Measurements from ENCODE around the gene RSBN1. TPM values are rescaled to one million over a fixed set of nuclear protein-coding genes. Genes with fewer than 3 reads are reported as not detected.

Gene RSBN1
- total and polyA plus RNA-seq, 2 experiments from 2014 or later = 15.4 to 17.4 TPM

DNA sequence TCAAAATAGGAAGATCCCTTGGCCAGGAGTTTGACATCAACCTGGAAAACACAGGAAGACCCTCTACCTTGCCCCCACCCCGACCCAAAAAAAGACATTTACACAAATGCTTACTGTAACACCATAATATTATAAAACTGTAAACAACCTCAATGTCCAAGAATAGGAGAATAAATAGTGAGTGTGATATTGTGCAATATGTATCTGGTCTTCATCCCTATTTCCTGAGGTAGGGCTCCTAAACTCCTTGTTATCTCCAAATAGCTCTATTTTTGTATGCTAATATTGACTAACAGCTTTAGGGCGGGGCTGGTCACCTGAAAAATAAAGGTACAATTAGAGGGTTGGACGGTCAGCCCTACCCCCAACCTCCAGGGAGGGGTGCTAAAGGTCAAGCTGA, 23.5 kb downstream of the RSBN1 start (continued):
- no peak for TF ChIP-seq ZNF462 (CRISPR knock-in tag; IDR thresholded peaks at IDR 0.05)
- TF ChIP-seq EZH2 (IDR thresholded peaks at IDR 0.05; ENCODE audit: low read depth, unreplicated experiment) = no peak
- TF ChIP-seq JUNB (IDR thresholded peaks at IDR 0.05; ENCODE audit: unreplicated experiment) = no peak
- no peak for TF ChIP-seq ZNF114 (CRISPR knock-in tag; IDR thresholded peaks at IDR 0.05)

DNA sequence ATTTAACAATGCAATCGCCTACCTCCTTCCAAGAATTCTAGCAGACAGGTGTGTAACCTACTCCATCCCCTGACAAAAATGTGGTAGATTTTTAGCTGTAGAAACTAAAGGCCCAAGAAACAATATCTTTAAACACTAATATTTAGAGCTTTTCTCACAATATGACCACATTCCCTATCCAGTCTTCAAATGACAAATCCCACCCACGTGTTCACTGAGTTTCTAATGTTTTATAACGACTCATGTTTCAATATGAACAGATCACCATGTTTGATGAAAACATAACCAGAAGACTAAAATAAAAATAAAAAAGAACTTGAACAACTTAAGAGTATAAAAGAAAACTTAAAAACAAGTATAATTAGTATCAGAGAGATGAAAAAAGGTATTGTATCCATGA, 24.6 kb downstream of the RSBN1 start:
- no peaks in the 10 kb centered on the region for H3K9me3 Mint-ChIP-seq
- DNase-seq (ENCODE audit: low spot score) = no peak
- Histone ChIP-seq H3K4me1 (ENCODE audit: insufficient read depth) (peaks cover 5% of the 10 kb centered on the region; the same call in 1 of the 2 replicates), H3K9me2 (ENCODE audit: insufficient read depth) (no peaks in the 10 kb centered on the region), H3F3A (replicated peaks; ENCODE audit: low read depth) (no peaks in the 10 kb centered on the region), H3K79me2 (replicated peaks; ENCODE audit: insufficient read depth) (peaks cover 57% of the 10 kb centered on the region), H4K20me1 (replicated peaks; ENCODE audit: insufficient read depth) (peaks cover 5% of the 10 kb centered on the region; the same call in 1 of the 2 replicates), H3K27me3 (ENCODE audit: insufficient read depth) (no peaks in the 10 kb centered on the region), H3K4me2 (no peak overlapping the region), H3K36me3 (ENCODE audit: insufficient read depth) (no peaks in the 10 kb centered on the region), H3K4me3 (no peak overlapping the region), H3K27ac (ENCODE audit: low read depth) (no peak overlapping the region), H2AFZ (no peak overlapping the region)
- no peak overlapping the region for H3K27ac Mint-ChIP-seq
- peaks cover 22% of the 10 kb centered on the region for H3K4me1 Mint-ChIP-seq
- H3K27me3 Mint-ChIP-seq (ENCODE audit: insufficient read depth, low read depth, poor library complexity) = no peaks in the 10 kb centered on the region
- H3K4me3 Mint-ChIP-seq = no peak overlapping the region
- no peaks in the 10 kb centered on the region for H3K36me3 Mint-ChIP-seq (ENCODE audit: low read depth)
- no peak for ATAC-seq
- no peak for TF ChIP-seq EZH2phosphoT487 (IDR thresholded peaks at IDR 0.05; ENCODE audit: unreplicated experiment)
- no peak for TF ChIP-seq JUNB (IDR thresholded peaks at IDR 0.05; ENCODE audit: unreplicated experiment)
- TF ChIP-seq STAT1 (IDR thresholded peaks at IDR 0.05; ENCODE audit: unreplicated experiment) = no peak
- no peak for TF ChIP-seq POLR2AphosphoS5 (IDR thresholded peaks at IDR 0.05; ENCODE audit: low read depth)
- TF ChIP-seq ZNF462 (CRISPR knock-in tag; IDR thresholded peaks at IDR 0.05) = no peak
- TF ChIP-seq ZNF331 (CRISPR knock-in tag; IDR thresholded peaks at IDR 0.05; ENCODE audit: low read depth) = no peak
- no peak for TF ChIP-seq EZH2 (IDR thresholded peaks at IDR 0.05; ENCODE audit: low read depth, unreplicated experiment)
- no peak for TF ChIP-seq ZNF114 (CRISPR knock-in tag; IDR thresholded peaks at IDR 0.05)
- no peak for TF ChIP-seq NANOG (IDR thresholded peaks at IDR 0.05; ENCODE audit: borderline replicate concordance)
